ENCODE measurements around the gene CDKN2B.

Gene CDKN2B

GRCh38 chr9:21993893-21994555, 15.1 kb downstream of the CDKN2B start, which contains the start of gene CDKN2A:
Gene CDKN2A (minus strand): TSS chr9:21994392.
- no peak for DNase-seq

GRCh38 chr9:21993007-21993406, 16.1 kb downstream of the CDKN2B start:
- no peak for DNase-seq

GRCh38 chr9:21991072-21991959, 17.8 kb downstream of the CDKN2B start:
- no peak for DNase-seq

- DNase-seq = no peak
These were observed 19.5 kb downstream of the CDKN2B start for GRCh38 chr9:21989440-21990189.

- DNase-seq = no peak
These were observed 20.8 kb downstream of the CDKN2B start for GRCh38 chr9:21988056-21988990.

GRCh38 chr9:21985964-21986667, 23.0 kb downstream of the CDKN2B start:
- no peak for DNase-seq

- DNase-seq = no peak
These were observed 25.0 kb downstream of the CDKN2B start for GRCh38 chr9:21984101-21984500.

- DNase-seq = no peak
These were observed 25.6 kb downstream of the CDKN2B start for GRCh38 chr9:21983561-21983935.

- no peak for DNase-seq
These were observed 26.1 kb downstream of the CDKN2B start for GRCh38 chr9:21982861-21983560.

GRCh38 chr9:21982391-21982790, 26.7 kb downstream of the CDKN2B start:
- no peak for DNase-seq

- DNase-seq = no peak
These were observed 32.7 kb downstream of the CDKN2B start for GRCh38 chr9:21976334-21976875.

- DNase-seq = no peak
These were observed 34.2 kb downstream of the CDKN2B start for GRCh38 chr9:21974722-21975409.

- DNase-seq = no peak
These were observed 34.8 kb downstream of the CDKN2B start for GRCh38 chr9:21974343-21974721.

- DNase-seq = no peak
These were observed 36.7 kb downstream of the CDKN2B start for GRCh38 chr9:21972361-21972760.

- no peak for DNase-seq
These were observed 38.1 kb downstream of the CDKN2B start for GRCh38 chr9:21970800-21971640.

GRCh38 chr9:21969951-21970799, 38.9 kb downstream of the CDKN2B start:
- no peak for DNase-seq

GRCh38 chr9:21969011-21969940, 39.8 kb downstream of the CDKN2B start:
- no peak for DNase-seq

Data from KG1 (cell line).